Astrocyte of the spinal cord (primary cell): Measurements from ENCODE around the gene BCL11A.

ENCODE experiments used
- DNase-seq: peaks from one replicate; pipeline ENCODE4 v3.0.0; 2011; ENCODE audit warnings: low read depth, low spot score
- H3K4me3 ChIP-seq: 2 replicates; pipeline ENCODE4 v1.5.1; 2011; ENCODE audit warnings: low read depth, mild to moderate bottlenecking, low read length, moderate library complexity
- in situ Hi-C: cut with HindIII; loops from 2 replicates; pipeline ENCODE4 v1.10.0; 2017; ENCODE audit warnings: low sequenced_read_pairs
- TF ChIP-seq, protein P1 (sequence below): IDR thresholded peaks from 2 replicates; pipeline ENCODE4 v1.5.1; 2012; ENCODE audit warnings: low read depth, mild to moderate bottlenecking, low read length, inconsistent platforms

Gene BCL11A

DNA sequence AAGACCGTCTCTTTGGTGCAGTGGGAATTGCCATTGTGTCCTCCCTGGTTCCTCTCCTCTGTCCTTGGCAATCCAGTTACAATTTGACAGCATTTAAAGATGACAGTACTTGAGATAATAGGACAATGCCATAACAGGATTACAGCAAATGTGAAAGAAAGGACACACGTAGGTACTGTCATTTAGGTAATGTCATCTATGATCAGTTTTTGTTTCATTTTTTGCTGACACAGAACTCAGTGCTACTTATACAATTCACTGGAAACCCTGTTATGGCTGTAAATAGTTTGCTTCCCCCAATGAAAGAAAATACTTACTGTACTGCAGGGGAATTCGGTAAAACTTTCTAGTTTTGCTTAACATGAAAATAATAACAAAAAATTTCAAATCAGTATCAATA, 65.2 kb downstream of the BCL11A start:
- no peak for DNase-seq
- TF ChIP-seq, protein P1, sequence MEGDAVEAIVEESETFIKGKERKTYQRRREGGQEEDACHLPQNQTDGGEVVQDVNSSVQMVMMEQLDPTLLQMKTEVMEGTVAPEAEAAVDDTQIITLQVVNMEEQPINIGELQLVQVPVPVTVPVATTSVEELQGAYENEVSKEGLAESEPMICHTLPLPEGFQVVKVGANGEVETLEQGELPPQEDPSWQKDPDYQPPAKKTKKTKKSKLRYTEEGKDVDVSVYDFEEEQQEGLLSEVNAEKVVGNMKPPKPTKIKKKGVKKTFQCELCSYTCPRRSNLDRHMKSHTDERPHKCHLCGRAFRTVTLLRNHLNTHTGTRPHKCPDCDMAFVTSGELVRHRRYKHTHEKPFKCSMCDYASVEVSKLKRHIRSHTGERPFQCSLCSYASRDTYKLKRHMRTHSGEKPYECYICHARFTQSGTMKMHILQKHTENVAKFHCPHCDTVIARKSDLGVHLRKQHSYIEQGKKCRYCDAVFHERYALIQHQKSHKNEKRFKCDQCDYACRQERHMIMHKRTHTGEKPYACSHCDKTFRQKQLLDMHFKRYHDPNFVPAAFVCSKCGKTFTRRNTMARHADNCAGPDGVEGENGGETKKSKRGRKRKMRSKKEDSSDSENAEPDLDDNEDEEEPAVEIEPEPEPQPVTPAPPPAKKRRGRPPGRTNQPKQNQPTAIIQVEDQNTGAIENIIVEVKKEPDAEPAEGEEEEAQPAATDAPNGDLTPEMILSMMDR: no peak
- in situ Hi-C loops: no loop called here
- H3K4me3 ChIP-seq: no peak overlapping the region

DNA sequence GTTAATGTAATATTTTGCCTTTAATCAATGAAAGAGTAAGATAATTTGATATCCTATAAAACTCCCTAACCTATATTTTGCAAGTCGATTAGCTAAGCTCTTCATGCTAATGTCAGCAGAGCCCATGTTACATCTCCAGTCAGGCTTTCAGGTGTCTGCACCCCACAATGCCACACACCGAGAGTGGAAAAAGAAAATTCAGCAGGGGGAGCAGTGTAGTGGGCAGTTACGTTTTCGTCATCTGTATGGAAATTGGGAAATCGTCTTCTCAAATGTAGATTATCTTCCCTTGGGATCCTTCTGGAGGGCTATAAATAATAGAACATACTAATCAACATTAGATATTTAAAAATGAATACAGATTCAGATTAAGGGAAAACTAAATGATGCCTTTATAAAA, 66.3 kb downstream of the BCL11A start:
- TF ChIP-seq, protein P1: no peak
- H3K4me3 ChIP-seq: no peak overlapping the region
- in situ Hi-C loops: no loop called here
- no peak for DNase-seq

DNA sequence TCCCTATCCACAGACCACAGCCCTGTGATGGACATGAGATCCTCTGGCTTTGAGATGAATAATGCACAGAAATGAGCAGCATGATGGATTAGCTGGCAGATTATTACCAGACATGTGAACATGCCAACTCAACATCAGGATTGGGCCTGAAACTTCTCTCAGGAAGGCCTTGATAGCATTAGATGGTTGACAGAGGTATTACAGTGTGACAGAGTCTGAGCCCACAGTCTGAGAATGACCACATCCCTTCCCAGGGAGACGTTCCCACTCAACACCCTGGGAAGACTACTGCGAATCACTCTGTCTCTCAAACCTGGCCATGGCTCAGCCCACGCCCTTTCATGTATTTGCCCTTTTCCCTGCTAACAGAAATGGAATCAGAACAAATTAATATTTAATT, 66.9 kb downstream of the BCL11A start:
- no peak for DNase-seq
- in situ Hi-C loops: no loop called here

DNA sequence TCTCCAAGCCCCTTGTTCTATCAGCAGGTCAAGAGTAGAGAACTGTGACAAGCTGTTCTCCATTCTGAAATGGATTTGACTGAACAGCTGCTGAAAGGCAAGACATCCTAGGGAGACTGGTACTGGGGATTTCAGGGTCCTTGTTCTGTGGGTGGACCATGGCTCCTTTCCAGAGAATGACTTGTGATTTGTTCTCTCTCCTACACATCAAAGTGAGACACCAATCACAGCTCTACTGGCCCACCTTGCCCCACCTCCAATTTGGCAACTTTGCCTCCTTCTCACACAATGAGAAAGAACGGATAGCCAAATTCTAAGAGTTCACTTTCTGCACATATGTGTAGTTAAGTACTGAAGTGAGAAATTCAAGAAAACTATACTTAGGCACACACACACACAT, 67.4 kb downstream of the BCL11A start:
- TF ChIP-seq, protein P1: no peak
- in situ Hi-C loops: no loop called here
- DNase-seq: no peak
- no peak overlapping the region for H3K4me3 ChIP-seq

More for the DNA sequence above, 66.9 kb downstream of the BCL11A start:
- TF ChIP-seq, protein P1: no peak
- no peak overlapping the region for H3K4me3 ChIP-seq

DNA sequence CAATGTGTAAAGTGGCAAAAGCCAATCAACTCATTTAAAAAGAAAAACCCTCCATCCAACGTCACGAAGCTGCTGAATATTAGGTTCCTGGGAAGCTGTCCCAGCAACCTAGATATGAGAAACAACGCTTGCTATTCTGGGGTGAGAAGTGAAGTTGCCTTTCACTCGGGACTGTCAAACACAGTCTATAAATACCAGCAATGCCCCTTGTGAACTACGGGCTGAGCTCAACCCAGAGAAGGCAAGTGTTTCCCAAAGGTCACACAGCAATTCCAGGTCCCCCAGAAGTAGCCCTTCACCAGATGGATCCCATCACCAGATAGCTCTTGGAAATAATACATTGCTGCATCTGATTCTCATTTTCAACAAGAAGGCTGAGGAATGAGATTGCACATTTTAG, 67.9 kb downstream of the BCL11A start:
- DNase-seq: no peak
- in situ Hi-C loops: no loop called here
- H3K4me3 ChIP-seq: no peak overlapping the region
- TF ChIP-seq, protein P1: no peak

DNA sequence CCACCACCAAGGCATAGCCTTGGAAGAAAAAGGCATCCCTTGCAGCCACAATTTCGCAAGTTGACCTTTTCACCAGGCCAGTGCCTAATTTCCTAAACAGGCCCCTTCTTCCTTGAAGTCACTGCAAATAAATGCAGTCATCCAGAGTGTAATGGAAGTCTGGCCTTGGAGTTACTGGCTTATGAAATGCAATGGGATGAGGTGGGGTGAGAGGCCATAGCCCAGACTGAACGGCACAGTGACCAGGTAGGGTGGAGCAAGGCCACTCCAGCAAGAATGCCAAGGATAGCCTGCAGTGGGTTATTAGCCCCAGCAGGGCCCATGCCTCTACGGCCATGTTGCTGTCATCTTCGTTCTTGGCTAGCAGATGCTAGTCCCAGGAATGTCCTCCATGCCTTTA, 68.4 kb downstream of the BCL11A start:
- TF ChIP-seq, protein P1: no peak
- in situ Hi-C loops: no loop called here
- H3K4me3 ChIP-seq: no peak overlapping the region
- no peak for DNase-seq

DNA sequence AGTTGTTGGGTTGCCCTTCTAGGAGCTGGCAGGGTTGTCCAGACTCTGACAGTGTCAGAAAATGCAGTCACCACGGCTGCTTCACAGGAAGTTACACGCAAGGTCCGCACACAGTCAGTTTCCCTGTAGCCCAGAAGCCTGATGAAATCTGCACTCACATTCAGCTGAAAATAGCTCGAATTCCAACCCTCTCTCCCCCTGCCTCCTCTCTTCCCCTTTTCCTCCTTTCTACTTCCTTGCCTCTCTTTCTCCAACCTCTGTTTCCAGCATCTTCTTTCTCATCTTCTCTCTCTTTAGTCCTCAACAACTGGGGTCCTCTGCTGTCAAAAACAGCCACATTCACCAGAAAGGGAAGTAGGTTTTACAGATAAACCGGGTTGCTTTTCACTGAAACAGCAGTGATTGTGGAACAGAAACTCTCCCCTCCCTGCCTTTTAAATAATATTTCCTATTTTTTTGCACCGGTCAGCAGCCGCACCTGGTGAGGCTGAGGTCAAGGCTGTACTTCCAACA, 69.3 kb downstream of the BCL11A start:
- peak; percentile 46 for DNase-seq
- TF ChIP-seq, protein P1: no peak
- in situ Hi-C loops: no loop called here
- no peak overlapping the region for H3K4me3 ChIP-seq
